K562 (cell line): ENCODE data around the gene SAXO2. TPM values are rescaled to one million over a fixed set of nuclear protein-coding genes. Genes with fewer than 3 reads are reported as not detected.

Experiments used
- ATAC-seq: fragments of 200-7000 bp; cut with Tn5 transposase; 3 replicates; pipeline ENCODE4 v1.9.1; 2020; ENCODE audit warnings: moderate library complexity
- BruUV-seq: library from RNA; stranded (reverse); fragments of 400-500 nt; replicated peaks from 2 replicates; lab custom pipeline; 2021; lab: Mats Ljungman, UMichigan
- CTCF ChIA-PET: fragments of 300-600 bp; formaldehyde crosslinking; extraction: SDS; loops from one replicate; lab custom pipeline; 2021; ENCODE audit warnings: low intra/inter-chr PET ratio; lab: Yijun Ruan, JAX
- POLR2A ChIA-PET: fragments of 300-600, 350-650 bp; sonication (Branson Sonifier 250); formaldehyde crosslinking; extraction: SDS; loops from one replicate; lab custom pipeline; 2021; ENCODE audit warnings: antibody characterized with exemption, inconsistent platforms; lab: Yijun Ruan, JAX
- DNase-seq, 4 experiments: peaks; one replicate each; pipeline versions ENCODE4 v3.0.0 to v3.0.0-alpha.2; 2011 to 2018; ENCODE audit warnings: low spot score in 3 of 4, mixed read lengths in 3 of 4; ENCODE audit errors: extremely low read depth in 1 of 4
- FAIRE-seq: peaks from 2 replicates; lab custom pipeline; 2011; peaks lifted over from hg19 to GRCh38; lab: Jason Lieb, UNC
- H2AFZ ChIP-seq: 2 replicates; pipeline ENCODE4 v1.6.0; 2011; ENCODE audit warnings: low read depth, low read length, control low read depth, inconsistent platforms
- H3K27ac ChIP-seq: fragments of 200-600 bp; 3 replicates; pipeline ENCODE4 v1.8.0; 2011; ENCODE audit warnings: low read depth, mild to moderate bottlenecking, control low read depth, inconsistent platforms, low read length, moderate library complexity, mixed read lengths; ENCODE audit errors: extremely low read depth
- H3K27me3 ChIP-seq, 2 experiments: fragments of 300-600 bp in 1 of 2; 2 replicates in 1 of 2; 3 replicates in 1 of 2; pipeline versions ENCODE4 v1.6.0 to v1.8.0; 2011; ENCODE audit warnings: inconsistent platforms in 2 of 2, low read length in 2 of 2, mild to moderate bottlenecking in 1 of 2, mixed read lengths in 1 of 2, moderate library complexity in 1 of 2; ENCODE audit not compliant: control insufficient read depth in 2 of 2, insufficient read depth in 2 of 2
- H3K36me3 ChIP-seq: fragments of 300-600 bp; 3 replicates; pipeline ENCODE4 v1.8.0; 2011; ENCODE audit warnings: mild to moderate bottlenecking, low read length, inconsistent platforms; ENCODE audit not compliant: control insufficient read depth, insufficient read depth
- H3K4me1 ChIP-seq, 2 experiments: fragments of 200-600 bp in 1 of 2; replicated peaks in 1 of 2; 2 replicates in 1 of 2; 3 replicates in 1 of 2; pipeline versions ENCODE4 v1.5.1 to v1.8.0; 2011; ENCODE audit warnings: inconsistent platforms in 2 of 2, low read length in 2 of 2, mild to moderate bottlenecking in 1 of 2, mixed read lengths in 1 of 2, moderate library complexity in 1 of 2; ENCODE audit not compliant: control insufficient read depth in 2 of 2, insufficient read depth in 2 of 2
- H3K4me2 ChIP-seq: 2 replicates; pipeline ENCODE4 v1.6.1; 2011; ENCODE audit warnings: low read length, control low read depth, inconsistent platforms, mixed read lengths; ENCODE audit not compliant: insufficient read depth
- H3K4me3 ChIP-seq: fragments of 200-600 bp; sonication (generic), shearing (Covaris generic); 2 replicates; pipeline ENCODE4 v1.5.1; 2016; ENCODE audit warnings: control low read depth, inconsistent platforms
- H3K79me2 ChIP-seq: fragments of 200-600 bp; 3 replicates; pipeline ENCODE4 v1.8.0; 2011; ENCODE audit warnings: low read length, inconsistent platforms; ENCODE audit not compliant: control insufficient read depth, insufficient read depth
- H3K9ac ChIP-seq, 2 experiments: 2 replicates each; pipeline versions ENCODE4 v1.6.0 to v1.6.1; 2011; ENCODE audit warnings: low read depth in 2 of 2, low read length in 2 of 2, control low read depth in 1 of 2, inconsistent platforms in 1 of 2, mild to moderate bottlenecking in 1 of 2, mixed read lengths in 1 of 2; ENCODE audit not compliant: insufficient read depth in 1 of 2
- H3K9me1 ChIP-seq: one replicate; pipeline ENCODE4 v1.6.0; 2011; ENCODE audit warnings: inconsistent platforms, mild to moderate bottlenecking, low read length, moderate library complexity; ENCODE audit not compliant: control insufficient read depth, insufficient read depth
- H3K9me3 ChIP-seq: replicated peaks from 2 replicates; pipeline ENCODE4 v1.5.1; 2011; ENCODE audit warnings: low read depth, low read length, inconsistent platforms; ENCODE audit not compliant: control insufficient read depth, insufficient read depth
- H4K20me1 ChIP-seq: replicated peaks from 2 replicates; pipeline ENCODE4 v1.6.1; 2011; ENCODE audit warnings: low read length, inconsistent platforms, mixed read lengths; ENCODE audit not compliant: control insufficient read depth, insufficient read depth
- CREB5 ChIP-seq: fragments of 250-450 bp; sonication (Bioruptor Pico); IDR thresholded peaks from 2 replicates; pipeline ENCODE4 v1.5.0; 2020; ENCODE audit warnings: mild to moderate bottlenecking
- KLF1 ChIP-seq: fragments of 450-650 bp; IDR thresholded peaks from 2 replicates; pipeline ENCODE4 v1.6.1; 2016; ENCODE audit warnings: missing genetic modification characterization, missing compliant biosample characterization
- L3MBTL2 ChIP-seq: fragments of 450-650 bp; IDR thresholded peaks from 2 replicates; pipeline ENCODE4 v1.6.1; 2016; ENCODE audit warnings: mild to moderate bottlenecking, moderate library complexity
- MEF2D ChIP-seq: conservative IDR thresholded peaks from 2 replicates; pipeline ENCODE4 v1.6.1; 2016; ENCODE audit warnings: low read depth, missing genetic modification characterization, missing compliant biosample characterization
- POU5F1 ChIP-seq: fragments of 150-350 bp; IDR thresholded peaks from 2 replicates; pipeline ENCODE4 v1.6.1; 2014; ENCODE audit warnings: borderline replicate concordance, low read length, low read depth, mild to moderate bottlenecking; ENCODE audit not compliant: partially characterized antibody
- STAT6 ChIP-seq: sonication (generic); formaldehyde crosslinking; IDR thresholded peaks from 2 replicates; pipeline ENCODE4 v1.8.1; 2023; ENCODE audit warnings: mild to moderate bottlenecking, missing genetic modification reagents
- ZNF280A ChIP-seq: fragments of 450-650 bp; IDR thresholded peaks from 2 replicates; pipeline ENCODE4 v1.6.1; 2018; ENCODE audit warnings: mild to moderate bottlenecking, low read depth; ENCODE audit not compliant: partially characterized antibody
- WGBS: fragments of 100-300 bp; shearing (Covaris generic); methylation state at CpG from one replicate; pipeline ENCODE4 v1.1.6; 2016; ENCODE audit warnings: low coverage, mixed read lengths; ENCODE audit not compliant: insufficient coverage; ENCODE audit errors: missing lambda C conversion rate; 5-methylcytosine and 5-hydroxymethylcytosine counted together
- in situ Hi-C: fragments of 300-500 bp; cut with MboI; formaldehyde crosslinking; loops from 4 replicates; pipeline ENCODE4 v1.15.0; 2018; ENCODE audit warnings: inconsistent platforms, mixed read lengths
- intact Hi-C: fragments of 100-400 bp; cut with micrococcal nuclease; formaldehyde crosslinking; loops from 2 replicates; pipeline ENCODE4 v1.14.2; 2022
- polyA plus RNA-seq, 8 experiments: library from polyadenylated mRNA; depleted of rRNA in 4 of 8; stranded (reverse) in 5 of 8; unstranded in 3 of 8; fragments of >200 nt; fragmentation: Nextera tagmentation in 2 of 8; fragmentation: Illumina TruSeq in 1 of 8; extraction: Ambion mirVana in 2 of 8; extraction: Trizol in 1 of 8; gene quantifications; 2 replicates each; pipeline versions ENCODE4 v1.2.1 to v1.2.3, GENCODE V29; 2011 to 2014; ENCODE audit warnings: inconsistent platforms in 1 of 8, missing spikeins in 1 of 8
- total RNA-seq, 7 experiments: library from RNA; depleted of rRNA in 6 of 7; stranded (reverse); fragments of >200 nt in 6 of 7; fragmentation: Illumina TruSeq in 2 of 7; extraction: Trizol in 2 of 7; gene quantifications; 2 replicates each; pipeline versions ENCODE4 v1.2.1 to v1.2.3, GENCODE V29; 2011 to 2021; ENCODE audit warnings: low replicate concordance in 1 of 7

The SAXO2 gene
- total and polyA plus RNA-seq, 9 of the 15 experiments (the other 6 are each of a cell fraction or from before 2014, with no cell fraction given): 3.1 to 14.2 (median 8.2) TPM

- Histone ChIP-seq H3K9me3 (no peaks in the 10 kb centered on the region), H3K9ac (peak overlapping the region in 1 of 2 experiments; percentile 64; a peak in 1 of 4 replicates), H2AFZ (no peak overlapping the region), H3K36me3 (no peaks in the 10 kb centered on the region), H3K4me3 (no peak overlapping the region), H3K4me2 (no peak overlapping the region), H3K79me2 (no peaks in the 10 kb centered on the region), H3K27ac (no peak overlapping the region), H3K4me1 (peaks cover 3 to 4% of the 10 kb centered on the region in 2 experiments; a peak in 2 of 5 replicates), H4K20me1 (no peaks in the 10 kb centered on the region), H3K9me1 (no peaks in the 10 kb centered on the region), H3K27me3 (peaks cover 3 to 15% of the 10 kb centered on the region in 2 experiments; a peak in 2 of 5 replicates)
- CTCF ChIA-PET: no interaction called here
- BruUV-seq: no TSS peak
- intact Hi-C loops: no loop called here
- no peak for TF ChIP-seq L3MBTL2
- no peak for TF ChIP-seq STAT6
- TF ChIP-seq KLF1 (tag): no peak
- TF ChIP-seq ZNF280A: no peak
- no peak for TF ChIP-seq POU5F1
- no peak for TF ChIP-seq MEF2D (tag)
- no peak for TF ChIP-seq CREB5 (CRISPR knock-in tag)
- no peak for DNase-seq
- in situ Hi-C loops: no loop called here
- POLR2A ChIA-PET: no interaction called here
- no peak for ATAC-seq
- FAIRE-seq: no peak
- 6% methylated on average over 6 of the region's 7 CpGs for WGBS
Observed at GRCh38 chr15:82305621-82306048, 43.0 kb downstream of the SAXO2 start.
